ENCODE measurements around the gene UVRAG. TPM values are rescaled to one million over a fixed set of nuclear protein-coding genes. Genes with fewer than 3 reads are reported as not detected.

UVRAG gene
- total RNA-seq, 1 donor from 2014 or later, result 31.0 TPM

DNA sequence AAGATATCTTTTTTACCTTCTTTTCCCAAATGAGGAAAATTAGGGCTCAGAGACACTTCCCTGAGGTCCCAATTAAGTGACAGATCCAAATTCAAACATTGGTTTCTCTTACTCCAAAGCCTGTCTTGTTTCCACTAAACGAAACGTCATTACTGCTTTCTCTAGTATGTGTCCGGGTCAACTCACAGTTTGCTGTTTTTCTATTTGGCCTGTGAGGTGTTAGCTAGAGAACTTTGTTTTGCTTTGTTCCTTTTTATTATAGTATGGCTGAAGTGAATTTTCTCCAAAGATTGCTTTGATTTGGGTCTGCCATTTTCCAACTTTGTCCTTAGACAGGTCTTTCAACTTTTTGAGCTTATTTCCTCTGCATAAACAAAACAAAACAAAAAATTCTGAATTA, 179.6 kb downstream of the UVRAG start:
- TF ChIP-seq, protein P1, sequence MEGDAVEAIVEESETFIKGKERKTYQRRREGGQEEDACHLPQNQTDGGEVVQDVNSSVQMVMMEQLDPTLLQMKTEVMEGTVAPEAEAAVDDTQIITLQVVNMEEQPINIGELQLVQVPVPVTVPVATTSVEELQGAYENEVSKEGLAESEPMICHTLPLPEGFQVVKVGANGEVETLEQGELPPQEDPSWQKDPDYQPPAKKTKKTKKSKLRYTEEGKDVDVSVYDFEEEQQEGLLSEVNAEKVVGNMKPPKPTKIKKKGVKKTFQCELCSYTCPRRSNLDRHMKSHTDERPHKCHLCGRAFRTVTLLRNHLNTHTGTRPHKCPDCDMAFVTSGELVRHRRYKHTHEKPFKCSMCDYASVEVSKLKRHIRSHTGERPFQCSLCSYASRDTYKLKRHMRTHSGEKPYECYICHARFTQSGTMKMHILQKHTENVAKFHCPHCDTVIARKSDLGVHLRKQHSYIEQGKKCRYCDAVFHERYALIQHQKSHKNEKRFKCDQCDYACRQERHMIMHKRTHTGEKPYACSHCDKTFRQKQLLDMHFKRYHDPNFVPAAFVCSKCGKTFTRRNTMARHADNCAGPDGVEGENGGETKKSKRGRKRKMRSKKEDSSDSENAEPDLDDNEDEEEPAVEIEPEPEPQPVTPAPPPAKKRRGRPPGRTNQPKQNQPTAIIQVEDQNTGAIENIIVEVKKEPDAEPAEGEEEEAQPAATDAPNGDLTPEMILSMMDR (IDR thresholded peaks at IDR 0.05), result no peak
- DNase-seq, result no peak
- Histone ChIP-seq H3K9me3 (no peaks in the 10 kb centered on the region), H3K27me3 (no peaks in the 10 kb centered on the region), H3K36me3 (no peaks in the 10 kb centered on the region), H3K27ac (no peak overlapping the region), H3K4me3 (no peak overlapping the region), H3K4me1 (no peaks in the 10 kb centered on the region)
- intact Hi-C loops (cut with DNase I), result no loop called here
- ATAC-seq, result no peak

DNA sequence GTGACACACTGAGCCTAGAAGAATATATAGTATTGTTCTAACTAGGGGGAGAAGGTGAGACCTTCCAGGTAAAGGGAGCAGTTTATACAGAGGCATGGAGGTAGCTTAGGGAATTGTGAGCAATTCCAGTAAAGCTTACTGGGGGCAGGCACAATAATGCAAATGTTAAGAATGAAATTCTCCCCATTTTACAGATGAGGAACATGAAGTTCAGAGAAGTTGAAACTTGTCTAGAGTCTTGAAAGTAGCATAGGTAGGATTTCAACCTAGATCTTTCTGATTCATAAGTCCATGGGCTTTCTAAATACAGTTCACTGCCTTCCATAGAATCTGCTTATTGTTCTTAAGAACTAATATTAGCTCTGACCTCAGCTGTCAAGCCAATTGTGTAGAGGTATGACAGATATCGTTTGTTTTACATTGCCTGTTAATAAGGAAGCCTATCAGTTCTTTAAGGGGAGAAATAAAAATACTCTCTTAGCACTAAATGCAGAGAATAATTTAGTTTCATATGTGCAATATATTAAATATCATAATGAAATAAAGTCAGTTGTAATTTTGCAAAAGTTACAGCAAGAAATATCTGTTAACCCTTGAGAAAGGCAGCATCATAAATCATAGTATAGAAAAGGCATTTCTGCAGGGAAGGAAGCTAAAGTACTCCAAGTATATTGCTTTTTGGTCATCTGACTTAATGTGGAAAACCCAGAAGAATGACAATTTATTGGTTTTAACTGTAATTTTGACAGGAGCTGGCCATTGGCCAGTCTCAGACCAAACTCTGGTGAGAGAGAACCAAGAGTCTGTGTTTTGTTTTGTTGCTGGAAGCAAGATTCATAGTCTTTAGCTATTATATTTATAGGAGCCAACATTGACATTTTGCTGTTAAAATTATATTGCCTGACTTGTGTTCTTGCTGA, 181.8 kb downstream of the UVRAG start:
- no peaks in the 10 kb centered on the region for H3K36me3 ChIP-seq
- intact Hi-C loops (cut with DNase I), result no loop called here
- no peak overlapping the region for H3K4me3 ChIP-seq
- H3K9me3 ChIP-seq, result no peaks in the 10 kb centered on the region
- DNase-seq, result no peak
- H3K27me3 ChIP-seq, result no peaks in the 10 kb centered on the region
- TF ChIP-seq, protein P1 (IDR thresholded peaks at IDR 0.05), result no peak
- ATAC-seq, result no peak
- H3K27ac ChIP-seq, result no peak overlapping the region
- no peaks in the 10 kb centered on the region for H3K4me1 ChIP-seq

DNA sequence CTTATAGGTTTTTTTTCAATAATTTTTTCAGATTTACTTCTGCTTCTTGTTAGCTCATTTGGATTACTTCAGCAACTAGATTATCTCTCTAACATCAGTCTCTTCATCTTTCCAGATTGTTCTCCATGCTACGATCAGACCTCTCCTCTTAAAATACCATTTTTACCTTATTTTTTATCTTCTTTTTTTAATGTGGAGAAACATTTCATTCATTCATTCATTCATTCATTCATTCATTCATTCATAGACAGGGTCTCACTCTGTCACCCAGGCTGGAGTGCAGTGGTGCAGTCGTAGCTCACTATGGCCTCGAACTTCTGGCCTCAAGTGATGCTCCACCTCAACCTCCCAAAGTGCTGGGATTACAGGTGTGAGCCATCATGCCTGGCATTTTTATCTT, 189.4 kb downstream of the UVRAG start:
- H3K4me3 ChIP-seq, result no peak overlapping the region
- peaks cover 44% of the 10 kb centered on the region for H3K36me3 ChIP-seq
- no peaks in the 10 kb centered on the region for H3K27me3 ChIP-seq
- no peak for ATAC-seq
- intact Hi-C loops (cut with DNase I), result no loop called here
- H3K27ac ChIP-seq, result no peak overlapping the region
- H3K4me1 ChIP-seq, result no peaks in the 10 kb centered on the region
- TF ChIP-seq, protein P1 (IDR thresholded peaks at IDR 0.05), result no peak
- no peaks in the 10 kb centered on the region for H3K9me3 ChIP-seq
- DNase-seq, result no peak

DNA sequence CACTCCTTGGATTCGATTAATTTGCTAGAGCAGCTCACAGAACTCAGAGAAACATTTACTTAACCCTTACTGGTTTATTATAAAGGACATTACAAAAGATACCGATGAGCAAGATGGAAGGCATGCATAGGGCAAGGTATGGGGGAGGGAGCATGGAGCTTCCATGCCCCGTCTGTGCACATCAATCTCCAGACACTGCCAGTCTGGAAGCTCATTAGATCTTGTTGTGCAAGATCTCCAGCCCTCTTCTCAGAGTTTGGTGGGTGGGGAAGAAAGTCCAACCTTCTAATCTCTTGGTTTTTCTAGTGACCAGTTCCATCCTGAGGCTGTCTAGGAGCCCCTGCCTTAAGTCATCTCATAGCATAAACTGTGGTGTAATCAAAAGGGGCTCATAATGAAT, 190.7 kb downstream of the UVRAG start:
- Histone ChIP-seq H3K9me3 (no peaks in the 10 kb centered on the region), H3K4me1 (no peaks in the 10 kb centered on the region), H3K27me3 (no peaks in the 10 kb centered on the region), H3K27ac (no peak overlapping the region), H3K4me3 (no peak overlapping the region), H3K36me3 (peaks cover 44% of the 10 kb centered on the region)
- DNase-seq (no peak), ATAC-seq (no peak)
- TF ChIP-seq, protein P1 (IDR thresholded peaks at IDR 0.05), result no peak
- intact Hi-C loops (cut with DNase I), result no loop called here

DNA sequence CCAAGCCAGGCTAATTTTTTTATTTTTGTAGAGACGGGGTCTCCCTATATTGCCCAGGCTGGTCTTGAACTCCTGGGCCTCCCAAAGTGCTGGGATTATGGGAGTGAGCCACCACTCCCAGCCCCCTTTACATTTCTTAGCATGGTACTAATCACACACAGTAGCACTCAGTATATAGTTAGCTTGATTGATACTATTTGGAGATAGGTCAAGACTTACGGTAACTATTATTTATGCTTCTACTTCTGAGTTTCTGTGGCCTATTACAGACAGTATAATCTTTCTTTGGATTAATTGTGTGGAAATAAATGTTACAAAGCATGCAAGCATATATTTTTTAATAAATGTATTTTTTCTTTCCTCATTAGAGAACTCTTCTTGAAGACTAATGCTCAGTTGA, 192.2 kb downstream of the UVRAG start:
- Histone ChIP-seq H3K36me3 (peaks cover 47% of the 10 kb centered on the region), H3K4me3 (no peak overlapping the region), H3K27me3 (no peaks in the 10 kb centered on the region), H3K4me1 (no peaks in the 10 kb centered on the region), H3K27ac (no peak overlapping the region), H3K9me3 (no peaks in the 10 kb centered on the region)
- intact Hi-C loops (cut with DNase I), result no loop called here
- TF ChIP-seq, protein P1 (IDR thresholded peaks at IDR 0.05), result no peak
- DNase-seq (no peak), ATAC-seq (no peak)
